DND-41 (cell line): ENCODE results near the gene NTN5.
"Not testable (repeated sequence)": the region's sequence is repeated elsewhere in the genome, so short reads cannot be mapped to it uniquely, and the experiment has no call there.

Experiments
- EZH2 ChIP-seq: IDR thresholded peaks from 3 replicates; pipeline ENCODE4 v1.6.1; 2012; ENCODE audit warnings: borderline replicate concordance, low read depth, mild to moderate bottlenecking, moderate library complexity, low read length, inconsistent platforms; ENCODE audit not compliant: severe bottlenecking
- TF ChIP-seq, protein P1 (sequence below): IDR thresholded peaks from 2 replicates; pipeline ENCODE4 v1.5.1; 2012; ENCODE audit warnings: borderline replicate concordance, low read length, moderate library complexity, mild to moderate bottlenecking; ENCODE audit not compliant: poor library complexity, severe bottlenecking; ENCODE audit errors: extremely low read depth

DNA sequence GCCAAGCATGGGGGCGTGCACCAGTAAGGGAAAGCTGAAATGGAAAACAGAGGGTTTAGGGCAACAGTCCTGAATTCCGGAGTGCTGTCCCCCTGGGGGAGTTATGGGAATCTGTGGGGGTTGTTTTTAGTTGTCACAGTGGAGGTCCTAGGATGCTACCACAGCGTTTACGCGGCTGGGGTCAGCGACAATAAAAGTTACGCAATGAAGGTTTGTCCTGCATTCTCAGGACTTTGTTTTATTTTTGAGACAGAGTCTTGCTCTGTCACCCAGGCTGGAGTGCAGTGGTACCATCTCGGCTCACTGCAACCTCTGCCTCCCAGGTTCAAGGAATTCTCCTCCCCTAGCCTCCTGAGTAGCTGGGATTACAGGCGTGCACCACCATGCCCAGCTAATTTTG lies 20.8 kb upstream of the NTN5 start:
- TF ChIP-seq, protein P1, sequence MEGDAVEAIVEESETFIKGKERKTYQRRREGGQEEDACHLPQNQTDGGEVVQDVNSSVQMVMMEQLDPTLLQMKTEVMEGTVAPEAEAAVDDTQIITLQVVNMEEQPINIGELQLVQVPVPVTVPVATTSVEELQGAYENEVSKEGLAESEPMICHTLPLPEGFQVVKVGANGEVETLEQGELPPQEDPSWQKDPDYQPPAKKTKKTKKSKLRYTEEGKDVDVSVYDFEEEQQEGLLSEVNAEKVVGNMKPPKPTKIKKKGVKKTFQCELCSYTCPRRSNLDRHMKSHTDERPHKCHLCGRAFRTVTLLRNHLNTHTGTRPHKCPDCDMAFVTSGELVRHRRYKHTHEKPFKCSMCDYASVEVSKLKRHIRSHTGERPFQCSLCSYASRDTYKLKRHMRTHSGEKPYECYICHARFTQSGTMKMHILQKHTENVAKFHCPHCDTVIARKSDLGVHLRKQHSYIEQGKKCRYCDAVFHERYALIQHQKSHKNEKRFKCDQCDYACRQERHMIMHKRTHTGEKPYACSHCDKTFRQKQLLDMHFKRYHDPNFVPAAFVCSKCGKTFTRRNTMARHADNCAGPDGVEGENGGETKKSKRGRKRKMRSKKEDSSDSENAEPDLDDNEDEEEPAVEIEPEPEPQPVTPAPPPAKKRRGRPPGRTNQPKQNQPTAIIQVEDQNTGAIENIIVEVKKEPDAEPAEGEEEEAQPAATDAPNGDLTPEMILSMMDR = not testable (repeated sequence)
- not testable (repeated sequence) for TF ChIP-seq EZH2
